ENCODE results near the gene SYNE2.

DNA sequence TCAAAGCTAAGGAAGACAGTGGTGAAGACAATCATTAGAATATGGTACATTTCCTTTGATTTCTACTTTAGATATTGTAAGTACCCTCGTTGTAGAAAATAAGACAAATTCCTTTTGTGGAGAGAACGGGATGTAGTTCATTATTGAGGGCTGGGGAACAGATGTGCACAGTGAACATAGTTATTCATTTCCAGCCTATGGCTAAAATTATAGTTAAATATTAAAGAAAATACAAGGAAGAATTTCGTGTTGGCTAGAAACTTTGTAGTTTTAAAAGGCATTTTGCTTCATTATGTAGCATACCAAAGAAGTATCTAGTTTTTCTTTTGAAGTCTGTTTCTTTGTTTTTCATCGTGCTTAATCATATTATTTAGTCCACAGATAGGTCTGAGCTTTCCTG lies 239.5 kb downstream of the SYNE2 start:
- TF ChIP-seq CTCF (conservative IDR thresholded peaks at IDR 0.05; ENCODE audit: low read depth, low read length): no peak
- TF ChIP-seq EZH2 (IDR thresholded peaks at IDR 0.05; ENCODE audit: low read length, unreplicated experiment): no peak
- TF ChIP-seq EZH2phosphoT487 (IDR thresholded peaks at IDR 0.05; ENCODE audit: borderline replicate concordance, low read length): no peak

Data from PC-3 (cell line).